KBM-7 (cell line): ENCODE data around the gene NUF2.

Source experiments
- DNase-seq: peaks from one replicate; pipeline ENCODE4 v3.0.0-alpha.2; 2015
- in situ Hi-C: fragments of 300-500 bp; cut with MboI; formaldehyde crosslinking; loops from 2 replicates; pipeline ENCODE4 v1.14.3; 2020; ENCODE audit warnings: low sequenced_read_pairs, low pct_unique_long_range_greater_than_20kb, mixed read lengths

Gene NUF2

DNA sequence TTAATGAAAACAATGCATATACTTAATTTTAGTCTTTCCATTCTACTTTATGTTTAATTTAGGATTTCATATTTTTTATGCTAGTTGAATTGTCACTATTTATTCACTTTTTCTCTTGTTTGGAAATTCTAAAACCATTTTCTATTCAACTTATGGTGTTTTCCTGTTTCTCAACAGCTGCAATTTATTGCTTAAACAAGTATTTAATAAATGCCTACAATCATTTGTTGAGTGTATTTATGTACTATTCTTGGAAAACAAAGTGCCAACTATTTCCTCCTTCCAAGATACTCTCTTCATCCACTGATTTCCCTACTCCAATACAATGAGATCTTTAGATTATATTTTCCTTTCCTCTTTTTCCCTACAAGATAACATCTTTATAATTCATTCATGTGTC, 65.4 kb downstream of the NUF2 start:
- in situ Hi-C loops: no loop called here
- DNase-seq: no peak

DNA sequence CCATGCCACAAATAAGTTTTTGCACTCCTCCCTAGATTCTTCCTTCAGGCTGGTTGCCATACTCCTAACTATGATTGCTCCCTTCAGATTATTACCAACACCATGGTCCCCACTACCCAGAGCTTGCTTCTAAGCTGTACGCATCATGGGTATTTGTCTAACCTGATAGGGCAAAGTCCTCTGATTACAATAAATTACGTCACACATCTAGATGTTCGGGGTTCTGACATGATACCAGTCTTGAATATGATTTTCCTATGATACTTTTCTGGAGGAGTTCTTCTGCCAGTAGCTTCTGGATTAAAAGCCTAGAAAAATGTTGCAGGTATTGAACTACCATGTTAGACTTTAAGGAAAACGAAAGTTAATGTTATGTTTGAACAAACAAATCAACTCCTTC, 67.2 kb downstream of the NUF2 start:
- in situ Hi-C loops: no loop called here
- no peak for DNase-seq

DNA sequence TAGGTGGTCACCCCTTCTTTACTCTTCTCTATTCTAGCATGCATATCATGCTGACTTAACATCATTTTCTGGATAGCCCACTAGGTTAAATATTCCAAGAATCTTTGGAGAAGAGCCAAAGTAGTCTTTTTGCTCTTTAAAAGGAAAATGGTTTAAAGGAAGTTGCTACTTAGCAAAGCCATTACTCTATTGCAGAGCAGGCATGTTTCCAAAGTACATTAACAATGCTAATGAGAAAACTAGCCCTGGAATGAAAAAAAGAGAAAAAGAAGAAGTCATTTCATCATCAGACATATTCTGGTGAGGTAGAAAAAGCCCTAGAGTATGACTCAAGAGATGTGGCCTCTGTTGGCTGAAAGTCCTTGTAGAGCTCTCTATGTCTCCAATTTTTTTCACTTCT, 74.0 kb downstream of the NUF2 start:
- in situ Hi-C loops: no loop called here
- DNase-seq: no peak

DNA sequence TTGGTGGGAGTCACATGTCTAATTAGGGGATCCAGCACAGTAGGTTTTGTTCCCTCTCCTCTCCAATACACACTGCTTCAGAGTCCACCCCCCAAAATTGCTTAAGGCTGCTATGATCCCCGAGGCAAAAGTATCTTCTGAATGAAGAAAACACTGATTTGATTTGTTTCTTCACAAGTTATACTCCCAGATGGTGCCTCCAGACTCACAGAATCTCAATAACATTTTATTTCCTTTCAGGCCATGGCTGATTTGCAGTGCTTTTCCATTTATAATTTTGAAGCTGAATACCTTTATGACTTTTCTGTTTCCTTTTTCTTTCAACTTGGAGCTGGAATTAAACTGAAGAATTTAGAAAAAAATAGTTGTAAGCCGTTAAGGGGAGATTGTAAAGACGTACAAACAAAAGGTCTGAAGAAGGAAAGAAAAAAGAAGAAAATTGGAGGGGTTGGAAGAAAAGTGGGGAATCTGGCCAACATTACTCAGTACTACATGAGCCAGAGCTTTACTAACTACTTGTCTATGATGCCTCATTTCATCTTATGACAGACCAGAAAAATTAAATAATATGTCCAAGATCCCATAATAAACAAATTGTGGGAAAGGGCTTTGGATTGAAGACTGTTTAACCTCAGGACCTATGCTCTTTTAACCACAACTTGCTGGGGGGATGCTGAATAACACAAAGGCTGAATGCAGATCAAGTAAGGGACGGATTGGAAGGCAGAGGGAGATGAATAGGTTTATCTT, 75.9 kb downstream of the NUF2 start:
- in situ Hi-C loops: no loop called here
- no peak for DNase-seq

DNA sequence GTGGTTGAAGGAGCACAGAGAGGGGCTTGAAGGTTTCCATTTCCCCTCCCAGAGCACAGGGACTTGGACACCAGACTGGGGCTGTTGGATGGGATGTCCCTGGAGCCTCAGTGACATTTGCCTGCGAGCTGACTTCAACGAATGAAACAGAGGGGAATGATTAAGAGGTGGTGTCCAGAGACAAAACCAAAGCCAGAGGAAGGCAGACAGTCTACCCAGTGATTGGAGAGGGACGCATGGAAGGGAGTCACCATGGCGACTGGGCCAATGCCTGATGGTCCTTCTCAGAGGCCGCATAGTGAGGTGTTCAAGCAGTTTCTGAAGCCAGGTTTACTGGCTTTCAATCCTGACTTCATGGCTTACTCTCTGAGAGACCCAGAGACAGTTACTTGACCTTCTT, 77.2 kb downstream of the NUF2 start:
- in situ Hi-C loops: no loop called here
- no peak for DNase-seq

DNA sequence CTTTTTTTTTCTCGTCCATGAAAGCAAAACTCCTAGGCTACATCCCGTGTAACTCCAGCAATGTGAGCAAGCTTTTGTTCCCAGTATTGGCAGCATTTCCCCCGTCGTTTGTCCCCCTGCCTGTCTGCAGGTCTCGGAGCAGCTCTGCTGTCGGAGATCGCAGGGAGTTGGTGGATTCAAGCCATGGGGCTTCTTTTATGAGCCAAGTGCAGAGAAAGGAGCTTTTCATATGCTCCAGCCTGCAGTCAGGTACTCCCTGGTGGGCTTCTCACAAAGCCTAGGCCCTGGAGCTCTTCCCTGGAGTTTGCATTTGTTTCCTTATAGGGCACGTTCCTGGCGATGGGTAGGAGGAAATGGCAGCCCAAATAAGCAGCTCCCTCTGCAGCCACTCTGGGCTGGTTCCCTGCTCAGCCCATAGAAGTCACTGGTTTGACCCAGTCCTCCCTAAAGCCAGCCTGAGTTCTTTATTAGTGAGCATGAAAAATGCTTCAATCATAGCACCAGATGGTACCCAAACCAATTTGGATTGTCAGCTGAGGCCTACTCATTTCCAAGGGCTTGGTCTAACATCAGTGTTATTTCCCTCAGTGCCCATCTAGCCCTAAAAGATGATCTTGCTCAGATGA, 78.3 kb downstream of the NUF2 start:
- DNase-seq: no peak
- in situ Hi-C loops: no loop called here

DNA sequence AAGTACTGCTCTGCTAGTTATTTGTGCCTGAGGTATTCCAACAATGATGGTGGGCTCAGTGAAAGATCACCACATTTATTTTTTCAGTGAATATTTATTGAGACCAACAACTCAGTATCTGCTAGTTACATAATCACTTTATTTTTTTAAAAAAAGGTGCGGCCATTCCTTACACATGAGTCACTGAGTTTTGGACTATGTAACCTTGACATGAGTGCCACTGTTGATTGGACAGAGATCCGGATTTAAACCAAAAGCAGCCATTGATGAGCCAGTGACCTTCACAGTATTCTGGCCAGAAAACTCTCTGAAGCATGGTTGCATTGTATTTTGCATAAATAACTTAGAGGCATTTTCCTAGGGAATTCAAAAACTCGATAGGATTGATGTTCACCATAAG, 79.5 kb downstream of the NUF2 start:
- in situ Hi-C loops: no loop called here
- no peak for DNase-seq
